T-helper 2 cell treated with Interferon-gamma antibody and Interleukin-4, amounts not matched to agents 100 ng/mL and 5 ng/mL, for 36 hours (primary cell): ENCODE measurements around the gene LRP2BP. TPM values are rescaled to one million over a fixed set of nuclear protein-coding genes. Genes with fewer than 3 reads are reported as not detected.

ENCODE experiments used
- intact Hi-C: fragments of 100-400 bp; cut with micrococcal nuclease; formaldehyde crosslinking; loops from one replicate; pipeline ENCODE4 v1.15.1; 2023
- total RNA-seq: library from RNA; stranded (reverse); gene quantifications from 2 replicates; pipeline ENCODE4 v1.2.3, GENCODE V29; 2022

Gene LRP2BP
- total RNA-seq = 0.59 and 0.70 TPM in 2 replicates

DNA sequence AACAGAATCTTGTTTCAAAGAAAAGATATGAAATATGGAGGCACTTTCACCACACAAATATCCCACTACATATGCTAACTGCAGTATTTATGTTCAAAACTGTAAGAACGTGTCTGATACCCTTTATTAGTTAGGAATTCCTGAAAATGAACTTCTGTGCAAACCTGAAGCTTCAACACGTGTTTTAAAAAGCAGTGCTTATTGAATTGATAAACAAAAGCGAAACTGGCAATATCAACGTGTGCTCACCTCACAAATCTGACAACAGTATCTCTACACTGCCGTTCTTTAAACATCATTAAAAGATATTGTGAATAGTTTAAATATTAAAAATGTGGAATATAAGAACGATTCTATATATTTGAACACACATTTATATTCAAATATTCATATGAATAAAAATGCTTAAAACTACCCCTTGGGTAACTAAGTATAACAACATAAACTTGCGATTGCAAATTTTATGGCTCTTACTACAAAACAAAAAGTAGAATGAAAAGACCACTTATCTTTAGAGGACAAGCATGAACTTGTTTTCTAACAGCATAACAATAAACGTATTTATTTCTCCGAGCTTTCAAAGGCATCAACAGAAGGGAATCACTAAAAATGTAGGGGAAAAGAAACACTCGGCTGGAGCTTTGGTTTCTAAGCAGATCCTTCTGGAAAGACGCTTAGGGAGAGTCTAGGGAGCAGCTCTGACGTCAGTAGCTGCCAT, at the start of gene LRP2BP:
Gene LRP2BP (minus strand): TSS at position 687 of the 718 bp plus-strand sequence. CDS start 17,738 bp downstream, outside the sequence.
- intact Hi-C loops = loop anchor here (1.0 to 5.0 kb wide), 4 partner anchors 11 to 568 kb away; partner anchors contain the start of genes ACSL1 and SNX25

DNA sequence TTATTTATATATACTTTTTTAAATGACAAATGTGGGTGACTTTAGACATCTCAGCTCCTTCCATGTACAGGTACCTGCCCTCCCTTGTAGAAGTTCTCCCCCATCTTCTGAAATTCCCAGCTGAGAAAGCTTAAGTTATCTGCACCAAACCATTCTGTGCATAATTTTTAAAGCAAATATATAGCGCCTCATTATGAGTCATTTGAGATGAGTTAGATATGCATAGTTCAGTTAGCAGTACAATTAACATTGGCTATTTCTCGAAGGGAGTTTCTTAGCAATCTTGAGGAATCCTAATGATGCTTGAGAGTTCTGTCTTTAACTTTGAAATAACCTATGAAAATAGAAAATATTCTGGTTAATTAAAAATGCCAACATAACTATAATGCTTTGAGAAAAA, 49.5 kb upstream of the LRP2BP start:
- intact Hi-C loops = no loop called here

DNA sequence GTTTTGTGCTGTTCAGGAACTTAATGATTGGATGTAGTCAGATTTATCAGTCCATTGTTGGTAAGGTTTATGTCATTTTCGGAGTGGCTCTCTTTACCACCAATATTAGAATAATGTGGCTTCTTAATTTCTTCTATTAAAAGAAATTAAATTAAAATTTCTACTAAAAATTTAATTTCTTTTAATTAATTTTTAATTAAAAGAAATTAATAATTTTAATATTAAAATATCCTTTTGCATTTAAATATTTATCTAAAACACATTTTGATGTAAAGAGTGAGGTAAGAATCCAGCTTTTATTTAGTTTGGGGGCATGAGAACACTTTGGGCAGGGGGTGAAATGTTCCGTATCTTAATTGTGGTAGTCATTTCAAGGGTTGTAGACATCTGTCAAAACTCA, 45.8 kb upstream of the LRP2BP start:
- intact Hi-C loops = no loop called here

DNA sequence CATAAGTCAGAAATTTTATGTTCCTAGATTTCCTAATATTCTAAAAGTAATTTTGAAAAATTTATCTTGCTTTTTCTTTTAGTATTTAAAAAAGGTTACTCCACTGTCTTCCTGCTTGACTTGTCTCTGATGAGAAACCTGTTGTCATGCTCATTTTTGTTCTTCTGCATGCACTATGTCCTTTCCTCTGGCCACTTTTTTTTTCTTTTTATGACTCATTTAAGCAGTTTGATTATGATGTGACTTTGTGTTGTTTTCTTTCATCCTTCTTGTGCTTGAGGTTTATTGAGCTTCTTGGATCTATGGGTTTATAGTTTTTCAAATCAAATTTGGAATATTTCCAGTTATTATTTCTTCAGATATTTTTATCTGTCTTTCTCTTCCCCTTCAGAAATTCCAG, 42.1 kb upstream of the LRP2BP start:
- intact Hi-C loops = no loop called here

DNA sequence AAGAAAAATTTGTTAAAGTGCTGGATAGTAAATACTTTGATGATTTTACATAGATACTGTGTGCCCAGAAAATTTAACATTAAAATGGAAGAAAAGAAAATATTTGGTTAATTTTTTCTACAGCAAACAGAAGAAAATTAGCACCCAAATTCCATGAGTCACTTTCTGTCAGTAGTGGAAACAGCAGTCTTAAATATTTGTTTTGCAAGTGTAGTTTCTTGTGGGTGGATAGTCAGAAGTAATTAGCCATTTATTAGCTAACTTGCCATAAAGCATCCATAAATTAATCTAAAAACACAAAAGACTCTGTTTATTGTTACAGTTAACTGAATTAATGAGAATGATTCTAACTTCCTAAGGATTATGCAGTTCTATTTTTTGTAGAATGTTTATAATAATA, 39.7 kb upstream of the LRP2BP start:
- intact Hi-C loops = no loop called here

DNA sequence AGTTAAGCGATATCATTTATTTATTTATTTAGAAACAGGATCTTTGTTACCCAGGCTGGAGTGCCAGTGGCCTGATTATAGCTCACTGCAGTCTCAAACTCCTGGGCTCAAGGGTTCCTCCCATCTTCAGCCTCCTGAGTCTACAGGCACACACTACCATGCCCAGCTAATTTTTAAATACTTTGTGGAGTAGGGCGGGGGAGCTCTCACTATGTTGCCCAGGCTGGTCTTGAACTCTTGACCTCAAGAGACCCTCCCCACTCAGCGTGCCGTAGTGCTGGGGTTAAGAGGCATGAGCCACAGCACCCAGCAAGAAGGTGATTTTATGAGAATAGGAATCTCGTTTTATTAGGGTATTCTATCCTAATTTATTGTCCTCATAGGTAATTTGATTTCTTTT, 33.9 kb upstream of the LRP2BP start:
- intact Hi-C loops = loop anchor here (5.0 to 10.0 kb wide), 4 partner anchors 168 to 1985 kb away; partner anchors contain the start of genes ACSL1 and CDKN2AIP

DNA sequence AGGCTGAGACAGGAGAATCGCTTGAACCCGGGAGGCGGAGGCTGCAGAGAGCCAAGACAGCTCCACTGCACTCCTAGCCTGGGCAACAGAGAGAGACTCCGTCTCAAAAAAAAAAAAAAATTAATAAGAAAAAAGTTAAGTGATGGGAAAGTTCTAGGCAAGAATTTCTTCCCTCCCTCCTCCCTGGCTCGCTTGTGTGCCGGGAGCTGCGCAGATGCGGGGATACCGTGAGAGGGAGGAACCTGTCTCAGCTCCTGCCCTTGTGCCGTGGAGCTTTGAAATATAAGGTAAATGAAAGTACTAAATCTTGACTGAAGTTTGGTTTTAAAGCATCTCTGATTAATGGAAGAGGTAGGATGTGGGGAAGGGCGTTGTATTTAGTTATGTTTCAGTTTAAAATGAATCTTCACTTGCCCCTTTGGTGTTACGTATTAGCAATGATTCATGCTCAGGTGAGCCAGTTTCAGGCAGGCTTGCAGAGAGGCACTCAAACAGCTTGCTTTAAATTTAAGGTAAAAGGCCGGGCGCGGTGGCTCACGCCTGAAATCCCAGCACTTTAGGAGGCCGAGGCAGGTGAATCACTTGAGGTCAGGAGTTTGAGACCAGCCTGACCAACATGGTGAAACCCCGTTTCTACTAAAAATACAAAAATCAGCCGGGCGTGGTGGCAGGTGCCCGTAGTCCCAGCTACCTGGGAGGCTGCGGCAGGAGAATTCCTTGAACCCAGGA, 31.4 kb upstream of the LRP2BP start:
- intact Hi-C loops = loop anchor here (1.0 to 10.0 kb wide), 5 partner anchors 170 to 1982 kb away; partner anchors contain the start of genes ACSL1, CDKN2AIP and SNX25

DNA sequence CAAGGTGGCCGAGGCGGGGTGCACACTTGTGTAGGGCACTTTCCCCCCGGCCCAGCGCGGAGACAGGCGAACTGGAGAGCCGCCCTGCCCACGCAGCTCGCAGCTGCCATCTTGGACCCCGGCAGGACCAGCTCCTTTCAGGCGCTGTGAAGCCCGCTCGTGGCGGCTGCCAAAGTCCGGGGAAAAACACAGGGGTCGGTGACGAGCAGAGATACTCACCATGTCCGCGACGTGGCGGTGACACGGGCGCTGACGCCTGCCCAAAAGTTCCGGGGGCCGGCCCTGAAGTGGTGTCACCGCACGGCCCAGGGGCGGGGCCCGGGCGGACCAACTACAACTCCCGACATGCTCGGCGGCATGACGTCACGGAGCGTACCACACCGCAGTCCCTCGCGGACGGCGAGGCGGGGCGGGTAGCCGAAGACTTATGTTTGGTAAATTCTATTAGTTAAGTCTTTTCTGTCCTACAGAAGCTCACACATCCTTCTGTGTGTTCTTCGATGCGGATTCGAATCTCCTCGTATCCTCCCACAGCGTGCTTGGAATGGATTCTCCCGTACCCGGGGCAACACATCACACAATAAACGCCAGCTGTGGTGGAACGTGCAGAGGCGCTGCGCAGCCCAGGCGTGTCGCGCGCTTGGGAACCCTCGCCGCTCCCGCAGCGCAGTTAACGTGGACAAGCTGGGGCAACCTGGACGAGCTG, 30.1 kb upstream of the LRP2BP start, which contains the start of gene UFSP2:
Gene UFSP2 (minus strand): TSS at position 318 of the 706 bp plus-strand sequence. CDS start 96 bp downstream, at position 222.
- intact Hi-C loops = loop anchor here (1.0 to 10.0 kb wide), 8 partner anchors 29 to 1981 kb away; partner anchors contain the start of genes ACSL1, ANKRD37, CCDC110 and CDKN2AIP

DNA sequence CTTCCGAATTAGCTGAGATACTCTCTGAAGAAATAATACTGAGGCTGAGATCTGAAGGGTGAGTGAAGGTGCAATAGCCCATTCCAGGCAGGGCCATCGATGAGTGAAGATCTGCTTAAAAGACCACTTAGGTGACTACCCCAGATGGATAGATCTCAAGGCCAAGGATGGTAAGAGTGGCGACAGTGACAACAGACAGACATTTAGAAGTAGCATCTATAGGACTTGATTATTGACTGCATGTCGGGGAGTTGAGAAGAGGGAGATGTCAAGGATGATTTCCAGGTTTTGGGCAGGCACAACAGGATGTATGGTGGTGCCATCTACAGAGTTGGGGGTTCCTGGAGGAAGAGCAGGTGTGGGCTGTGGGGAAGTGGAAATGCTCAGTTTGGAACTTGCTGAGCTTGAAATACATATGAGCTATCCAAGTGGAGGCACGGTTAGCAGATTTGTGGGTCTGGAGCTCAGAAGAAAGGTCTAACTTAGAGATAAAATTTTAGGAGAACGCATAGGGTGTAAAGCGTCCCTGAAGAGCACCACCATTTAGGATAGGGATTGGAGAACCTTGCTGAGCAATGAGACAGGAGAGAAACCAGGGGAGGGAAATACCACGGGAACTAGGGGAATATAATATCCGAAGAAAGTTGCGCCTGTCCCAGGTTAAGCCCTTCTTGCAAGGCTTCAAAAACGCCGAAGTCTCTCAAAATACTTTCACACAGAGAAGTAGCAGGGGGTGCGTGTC, 29.4 kb upstream of the LRP2BP start:
- intact Hi-C loops = loop anchor here (1.0 to 10.0 kb wide), 7 partner anchors 29 to 1980 kb away; partner anchors contain the start of genes ACSL1, ANKRD37, CCDC110 and CDKN2AIP

DNA sequence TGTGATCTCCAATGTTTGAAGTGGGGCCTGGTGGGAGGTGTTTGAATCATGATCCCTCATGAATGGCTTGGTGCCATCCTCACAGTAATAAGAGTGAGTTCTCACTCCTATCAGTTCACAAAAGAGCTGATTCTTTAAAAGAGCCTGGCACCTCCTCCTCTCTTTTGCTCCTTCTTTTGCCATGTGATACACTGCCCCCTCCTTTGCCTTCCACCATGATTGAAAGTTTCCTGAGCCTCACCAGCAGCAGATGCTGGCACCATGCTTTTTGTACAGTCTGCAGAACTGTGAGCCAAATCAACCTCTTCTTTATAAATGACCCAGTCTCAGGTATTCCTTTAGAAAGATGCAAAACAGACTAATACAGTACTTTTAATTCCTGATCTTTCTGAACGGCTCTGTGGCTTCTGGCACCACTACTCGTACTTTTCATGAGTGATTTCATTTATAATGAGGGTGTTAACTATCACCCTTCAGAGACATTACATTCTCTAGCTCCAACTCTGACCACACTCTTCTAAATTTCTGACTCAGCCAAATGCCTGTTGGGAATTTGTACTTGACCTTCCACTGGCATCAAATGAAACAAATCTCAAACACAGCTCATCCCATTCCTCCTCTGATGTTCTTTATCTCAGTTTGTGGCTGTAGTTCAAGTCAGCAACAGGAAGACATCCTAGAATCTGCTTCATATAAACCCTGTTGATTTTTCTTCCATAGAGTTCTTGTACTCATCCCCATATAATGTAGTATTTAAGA, 25.8 kb upstream of the LRP2BP start:
- intact Hi-C loops = loop anchor here (10.0 kb wide), 2 partner anchors 887 to 1977 kb away; partner anchors contain the start of gene CDKN2AIP

DNA sequence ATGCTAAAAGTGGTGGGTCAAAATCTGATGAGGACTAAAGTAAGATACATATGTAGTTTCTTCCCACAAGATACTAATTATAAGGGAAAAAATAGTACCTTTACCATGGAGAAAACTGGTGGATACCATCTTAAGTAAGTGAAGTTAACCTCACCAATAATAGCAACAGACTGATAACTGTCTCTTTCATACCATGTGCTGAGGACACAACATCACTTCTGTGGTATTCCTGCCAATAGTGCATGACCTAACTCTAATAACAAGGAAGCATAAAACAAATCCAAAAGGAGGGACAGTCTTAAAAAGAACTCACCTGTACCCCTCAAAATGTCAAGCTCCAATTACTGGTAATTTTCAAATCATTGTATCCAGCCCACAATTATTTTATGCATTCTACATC, 21.2 kb upstream of the LRP2BP start:
- intact Hi-C loops = no loop called here

DNA sequence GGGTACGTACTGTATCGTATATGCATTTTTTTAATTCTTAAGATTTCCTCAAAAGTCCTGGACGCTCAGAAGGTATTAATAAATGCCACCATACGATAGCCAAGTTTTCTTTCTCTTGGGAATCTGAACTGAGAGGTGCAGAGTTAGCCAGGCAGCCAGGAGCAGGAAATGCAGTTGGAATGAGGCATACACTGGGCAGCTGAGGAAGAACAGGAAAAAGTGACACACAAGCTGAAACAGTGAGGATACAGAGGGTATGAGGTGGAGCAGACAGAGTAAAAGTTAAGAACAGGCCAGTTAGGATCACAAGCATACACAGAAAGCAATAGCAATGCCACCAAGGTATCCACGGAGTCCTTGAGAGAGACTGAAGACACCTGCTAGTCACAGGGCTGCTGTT, 16.7 kb upstream of the LRP2BP start:
- intact Hi-C loops = no loop called here

DNA sequence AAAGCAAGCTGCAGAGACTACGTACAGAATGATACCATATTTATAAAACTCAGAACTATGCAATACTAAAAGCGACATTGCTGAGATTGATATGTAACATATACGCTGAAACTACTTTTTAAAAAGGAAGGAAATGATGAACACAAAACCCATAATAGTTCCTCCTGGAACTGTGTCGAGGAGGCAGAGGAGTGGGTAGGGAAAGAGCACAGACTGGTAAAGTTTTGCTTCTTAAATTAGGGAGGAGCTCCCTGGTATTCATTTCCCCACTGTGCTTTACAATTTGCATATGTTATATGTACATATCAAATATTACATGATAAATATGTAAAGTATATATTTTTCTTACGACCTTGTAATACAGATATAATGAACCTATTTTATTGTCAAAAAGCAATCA, 16.1 kb upstream of the LRP2BP start:
- intact Hi-C loops = no loop called here

DNA sequence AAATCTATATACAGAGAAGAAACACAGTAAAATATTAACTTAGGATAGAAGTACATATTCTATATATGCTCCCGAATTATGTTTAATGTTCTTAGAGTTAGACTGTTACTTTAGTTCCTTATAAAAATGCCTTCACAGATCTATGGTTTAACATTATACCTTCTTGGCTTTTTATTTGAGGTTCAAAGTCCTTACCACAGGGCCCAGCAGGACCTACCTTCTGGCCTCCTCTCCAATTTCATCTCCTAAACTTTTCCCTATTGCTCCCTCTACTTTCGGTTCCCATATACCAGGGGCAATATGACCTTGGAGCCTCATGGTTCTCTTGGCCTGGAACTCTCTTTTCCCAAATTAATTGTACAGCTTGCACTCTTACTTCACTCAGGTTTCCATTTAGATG, 12.7 kb upstream of the LRP2BP start:
- intact Hi-C loops = no loop called here

DNA sequence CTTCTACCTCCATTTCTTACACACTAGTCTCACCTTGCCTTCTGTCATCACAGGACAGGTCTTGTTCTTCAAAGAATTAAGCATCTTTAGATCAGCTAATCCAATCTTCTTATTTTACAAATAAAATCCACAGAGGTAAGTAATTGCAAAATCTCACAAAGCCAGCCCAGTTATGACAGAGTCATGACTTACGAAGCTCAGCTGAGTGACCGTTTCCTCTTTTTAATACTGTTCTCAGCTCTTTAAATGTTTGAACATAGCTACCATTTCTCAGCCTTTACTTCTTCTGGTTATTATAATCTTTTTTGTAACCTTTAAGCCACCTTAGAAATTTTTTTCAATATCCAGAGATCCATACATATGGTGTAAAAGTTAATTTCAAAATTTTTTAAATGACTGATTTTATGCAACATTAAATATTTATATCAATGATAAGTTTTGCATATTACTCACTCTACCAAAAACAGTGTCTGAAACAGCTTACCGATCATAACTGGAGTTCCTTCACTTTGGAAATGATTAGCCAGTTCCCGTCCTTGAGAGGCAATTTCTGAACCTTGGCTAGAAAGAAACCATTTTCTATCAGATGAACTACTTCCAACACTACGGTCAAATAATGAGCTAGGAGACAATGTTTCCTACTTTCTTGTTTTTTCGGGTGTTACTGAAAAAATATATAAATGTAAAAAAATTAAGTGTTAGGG, 9.7 kb upstream of the LRP2BP start:
- intact Hi-C loops = no loop called here

DNA sequence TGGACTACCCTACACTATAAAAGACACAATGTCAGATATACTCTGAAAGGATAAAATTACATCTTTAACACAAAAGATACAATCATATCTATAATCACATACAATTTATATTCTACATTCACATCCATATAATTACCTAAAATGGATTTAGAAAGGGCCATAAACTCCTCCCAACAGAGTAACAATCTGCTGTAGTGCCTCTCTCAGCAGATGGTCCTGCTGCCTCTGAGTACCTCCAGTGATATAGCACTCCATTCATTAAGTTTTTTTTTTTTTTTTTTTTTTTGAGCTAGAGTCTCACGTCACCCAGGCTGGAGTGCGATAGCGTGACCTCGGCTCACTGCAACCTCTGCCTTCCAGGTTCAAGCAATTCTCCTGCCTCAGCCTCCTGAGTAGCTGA, 8.3 kb upstream of the LRP2BP start:
- intact Hi-C loops = no loop called here

DNA sequence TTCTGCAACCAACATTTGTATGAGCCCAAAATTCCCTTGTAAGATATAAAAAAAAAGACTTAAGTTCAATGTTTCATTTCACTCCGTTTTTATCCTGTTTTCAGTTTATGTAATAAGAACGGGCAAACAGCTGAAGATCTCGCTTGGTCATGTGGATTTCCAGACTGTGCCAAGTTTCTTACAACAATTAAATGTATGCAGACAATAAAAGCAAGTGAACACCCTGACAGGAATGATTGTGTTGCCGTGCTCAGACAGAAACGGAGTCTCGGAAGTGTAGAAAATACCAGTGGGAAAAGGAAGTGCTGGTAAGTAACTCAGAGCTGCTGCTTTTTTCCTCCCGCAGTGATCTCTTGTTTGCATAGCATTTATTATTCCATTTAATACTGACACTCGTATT, 3.7 kb upstream of the LRP2BP start:
- intact Hi-C loops = loop anchor here (5.0 kb wide), 1 partner anchor 572 kb away; the partner anchor contains the start of gene ACSL1

DNA sequence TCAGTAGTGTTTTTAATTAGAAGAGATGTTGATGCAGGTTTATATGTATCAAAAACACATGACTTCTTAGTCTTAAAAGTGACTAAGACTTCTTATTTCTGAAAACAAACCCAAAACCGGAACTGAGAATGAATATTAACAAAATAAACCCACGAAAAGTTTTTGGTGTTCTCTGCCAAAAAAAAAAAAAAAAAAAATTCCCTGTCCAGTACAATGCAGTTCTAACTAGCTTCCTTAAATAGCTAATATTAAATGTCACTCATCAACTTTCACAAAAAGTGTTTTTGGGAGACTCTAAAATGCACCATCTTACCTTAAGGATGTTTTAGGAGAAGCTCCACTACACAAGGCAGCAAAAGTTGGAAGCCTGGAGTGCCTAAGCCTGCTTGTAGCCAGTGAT, 2.9 kb upstream of the LRP2BP start:
- intact Hi-C loops = loop anchor here (5.0 kb wide), 1 partner anchor 571 kb away; the partner anchor contains the start of gene ACSL1
